NT2/D1 (cell line): ENCODE data around the gene PLB1.

ENCODE experiments used
- SUZ12 ChIP-seq: IDR thresholded peaks from 2 replicates; pipeline ENCODE4 v1.6.1; 2011; ENCODE audit not compliant: insufficient read length, insufficient read depth; ENCODE audit errors: extremely low read depth
- YY1 ChIP-seq: IDR thresholded peaks from 2 replicates; pipeline ENCODE4 v1.6.1; 2011; ENCODE audit not compliant: insufficient read length, insufficient read depth
- ZNF274 ChIP-seq: IDR thresholded peaks from 2 replicates; pipeline ENCODE4 v1.6.1; 2011; ENCODE audit warnings: mild to moderate bottlenecking, low read depth, low read length

DNA sequence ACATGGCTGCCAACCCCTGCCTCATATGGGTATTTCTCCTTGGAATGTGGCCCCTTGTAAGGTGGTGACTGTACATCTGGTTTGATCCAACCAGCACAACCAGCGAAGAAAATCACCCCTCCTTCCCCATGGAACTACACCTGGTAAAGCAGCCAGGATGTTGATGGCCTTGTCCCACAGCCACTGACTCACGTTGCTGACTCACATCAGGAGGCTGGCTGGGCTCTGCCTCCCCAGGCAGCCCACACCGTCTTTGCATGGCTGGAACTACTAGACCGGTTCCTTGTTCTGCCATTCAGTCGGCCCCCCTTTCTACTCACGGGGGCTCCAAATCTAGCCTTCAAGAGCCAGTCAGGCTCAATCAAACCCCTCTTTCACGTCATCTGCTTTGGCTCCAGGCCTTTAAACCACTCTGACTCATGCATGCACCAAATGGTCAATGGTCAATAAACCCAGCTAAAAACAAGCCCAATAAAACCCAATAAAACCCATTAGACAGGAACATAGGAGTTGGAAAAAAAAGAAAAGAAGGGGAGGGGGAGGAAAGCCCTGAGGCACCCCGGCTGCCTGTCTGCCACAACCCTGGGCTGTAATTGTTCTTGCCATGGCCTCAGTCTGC, 114.8 kb downstream of the PLB1 start:
- TF ChIP-seq ZNF274 (no peak), SUZ12 (no peak), YY1 (no peak)
